ENCODE results near the gene ITFG2. TPM values are rescaled to one million over a fixed set of nuclear protein-coding genes. Genes with fewer than 3 reads are reported as not detected.

Gene ITFG2
- total RNA-seq, 1 experiment from 2014 or later, result 19.7 TPM

DNA sequence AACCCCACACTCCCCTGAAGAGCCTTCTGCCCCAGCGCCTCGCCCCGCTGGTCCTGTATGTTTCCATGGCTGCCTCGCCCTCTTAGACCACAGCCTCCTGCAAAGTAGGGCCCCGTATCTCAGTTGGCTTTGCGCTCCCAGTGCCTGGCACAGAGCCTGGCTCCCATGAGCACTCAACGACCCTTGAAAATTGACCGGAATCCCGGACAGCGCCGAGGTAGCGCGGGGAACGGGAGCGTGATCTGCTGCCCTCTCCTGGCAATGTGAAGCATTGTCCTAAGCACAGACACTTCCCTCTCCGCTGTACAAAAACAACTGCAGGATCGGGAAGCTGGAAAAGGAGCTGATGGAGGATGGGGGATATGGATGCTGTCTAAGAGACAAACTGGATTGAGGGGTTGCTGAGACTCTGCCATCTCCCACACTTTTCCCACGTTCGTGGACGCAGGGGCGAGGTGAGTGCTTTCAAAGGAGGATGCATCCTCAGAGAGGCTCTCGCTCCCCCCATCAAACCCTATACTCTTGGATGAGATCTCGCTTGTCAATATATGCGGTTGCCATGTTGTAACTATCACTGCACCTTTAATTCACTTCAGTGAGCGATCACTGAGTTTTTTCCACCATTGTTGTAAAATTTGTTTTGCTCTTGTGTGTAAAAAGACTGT lies 28.4 kb upstream of the ITFG2 start:
- H3K27ac ChIP-seq, result no peak overlapping the region
- peaks cover 42% of the 10 kb centered on the region for H3K27me3 ChIP-seq (replicated peaks)
- H3K36me3 ChIP-seq, result no peaks in the 10 kb centered on the region
- H3K4me1 ChIP-seq (replicated peaks), result peaks cover 4% of the 10 kb centered on the region
- no peak overlapping the region for H3K4me3 ChIP-seq
- H3K9me3 ChIP-seq (replicated peaks), result no peaks in the 10 kb centered on the region
- DNase-seq (ENCODE audit: low read depth in 1 of 2, low spot score in 2 of 2), result peak; percentile 56 to 67

DNA sequence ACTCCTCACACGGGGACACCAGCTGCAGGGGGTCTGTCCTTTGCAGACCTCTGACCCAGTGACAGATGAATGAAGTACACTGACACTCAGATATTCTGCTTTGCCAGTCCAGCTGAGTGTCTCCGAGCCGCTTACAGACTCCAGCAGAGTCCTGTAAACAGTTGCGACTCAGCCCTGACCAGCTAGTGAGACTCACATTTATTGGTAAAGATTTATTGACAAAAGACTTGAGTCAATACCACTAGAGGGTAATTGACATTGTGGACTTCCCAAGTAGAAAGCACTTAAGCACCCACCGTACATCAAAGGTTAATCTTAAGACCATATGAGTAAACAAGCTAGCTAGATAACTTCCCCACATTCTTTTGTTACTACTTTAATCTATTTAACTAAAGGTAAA lies 27.5 kb upstream of the ITFG2 start:
- no peak overlapping the region for H3K4me3 ChIP-seq
- H3K36me3 ChIP-seq, result no peaks in the 10 kb centered on the region
- no peaks in the 10 kb centered on the region for H3K9me3 ChIP-seq (replicated peaks)
- H3K27ac ChIP-seq, result no peak overlapping the region
- DNase-seq (ENCODE audit: low read depth in 1 of 2, low spot score in 2 of 2), result no peak
- peaks cover 4% of the 10 kb centered on the region for H3K4me1 ChIP-seq (replicated peaks)
- H3K27me3 ChIP-seq (replicated peaks), result peaks cover 34% of the 10 kb centered on the region

DNA sequence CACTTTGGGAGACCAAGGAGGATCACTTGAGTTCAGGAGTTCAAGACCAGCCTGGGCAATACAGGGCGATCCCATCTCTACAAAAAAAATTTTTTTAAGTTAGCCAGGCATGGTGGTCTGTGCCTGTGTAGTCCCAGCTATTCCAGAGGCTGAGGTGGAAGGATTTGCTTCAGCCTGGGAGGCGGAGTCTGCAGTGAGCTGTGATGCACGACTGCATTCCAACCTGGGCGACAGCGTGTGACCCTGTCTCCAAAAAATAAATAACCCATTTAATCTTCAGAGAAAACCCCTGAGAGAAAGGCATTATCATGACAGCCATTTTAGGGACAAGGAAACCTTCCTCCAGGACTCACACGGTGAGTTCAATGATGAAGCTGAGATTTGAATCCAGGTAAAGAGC lies 21.4 kb upstream of the ITFG2 start:
- Histone ChIP-seq H3K36me3 (peaks cover 10% of the 10 kb centered on the region), H3K4me1 (replicated peaks) (peaks cover 17% of the 10 kb centered on the region), H3K27me3 (replicated peaks) (peaks cover 13% of the 10 kb centered on the region), H3K27ac (no peak overlapping the region), H3K9me3 (replicated peaks) (peaks cover 6% of the 10 kb centered on the region; the same call in 1 of the 2 replicates), H3K4me3 (no peak overlapping the region)
- DNase-seq (ENCODE audit: low read depth in 1 of 2, low spot score in 2 of 2), result no peak

DNA sequence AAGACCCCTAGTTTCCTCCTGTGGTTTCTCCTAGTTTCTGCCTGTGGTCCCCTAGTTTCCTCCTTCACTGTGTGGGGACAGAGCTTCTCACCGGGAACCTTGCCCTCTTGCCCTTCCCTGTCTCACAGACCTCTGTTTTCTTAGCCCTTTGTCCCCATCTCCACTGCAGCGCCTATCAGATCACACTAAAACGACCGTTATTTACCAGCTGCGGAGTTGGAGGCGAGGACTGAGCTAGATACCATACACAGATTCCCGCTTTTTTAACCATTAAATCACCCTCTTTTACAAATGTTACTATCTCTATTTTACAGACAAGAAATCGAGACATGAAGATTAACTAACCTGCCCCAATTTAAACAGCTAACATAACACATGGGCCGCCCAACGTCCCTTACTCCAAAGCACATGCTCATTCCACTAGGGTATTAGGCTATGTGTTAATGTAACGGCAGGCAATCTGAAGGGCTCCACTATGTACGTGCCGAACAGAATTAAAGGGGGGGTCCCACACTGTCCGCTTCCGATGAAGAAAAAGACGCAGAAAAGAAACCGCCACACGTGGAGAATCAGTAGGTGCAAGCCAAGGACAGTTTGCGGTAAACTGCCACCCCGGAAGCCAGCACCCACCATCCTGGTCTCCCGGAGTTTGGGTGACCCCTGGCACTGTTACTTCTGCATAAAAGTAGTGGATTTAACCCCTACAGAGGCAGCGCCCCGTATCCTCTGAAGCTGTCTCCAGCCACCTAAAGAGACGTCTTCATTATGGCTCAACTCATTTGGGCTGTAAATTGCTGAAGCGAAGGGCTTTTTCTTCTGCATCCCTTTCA lies 19.6 kb upstream of the ITFG2 start:
- Histone ChIP-seq H3K27ac (no peak overlapping the region), H3K27me3 (replicated peaks) (peaks cover 11% of the 10 kb centered on the region), H3K9me3 (replicated peaks) (peaks cover 6% of the 10 kb centered on the region; the same call in 1 of the 2 replicates), H3K4me1 (replicated peaks) (peaks cover 27% of the 10 kb centered on the region), H3K4me3 (no peak overlapping the region), H3K36me3 (peaks cover 28% of the 10 kb centered on the region)
- no peak for DNase-seq (ENCODE audit: low read depth in 1 of 2, low spot score in 2 of 2)

DNA sequence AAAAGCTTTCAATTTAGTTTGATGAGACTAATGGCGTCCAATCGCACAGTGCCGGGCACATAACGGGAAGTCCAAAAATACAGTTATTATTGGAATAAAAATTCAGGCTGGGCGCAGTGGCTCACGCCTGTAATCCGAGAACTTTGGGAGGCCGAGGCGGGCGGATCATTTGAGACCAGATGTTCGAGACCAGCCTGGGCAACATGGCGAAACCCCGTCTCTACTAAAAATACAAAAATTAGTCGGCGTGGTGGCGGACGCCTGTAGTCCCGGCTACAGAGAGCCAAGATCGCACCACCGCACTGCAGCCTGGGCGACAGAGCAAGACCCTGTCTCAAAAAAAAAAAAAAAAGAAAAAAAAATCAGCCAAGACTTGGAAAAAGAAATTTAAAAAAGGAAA lies 18.9 kb upstream of the ITFG2 start:
- Histone ChIP-seq H3K27ac (no peak overlapping the region), H3K27me3 (replicated peaks) (peaks cover 4% of the 10 kb centered on the region), H3K36me3 (peaks cover 35% of the 10 kb centered on the region), H3K9me3 (replicated peaks) (peaks cover 6% of the 10 kb centered on the region; the same call in 1 of the 2 replicates), H3K4me1 (replicated peaks) (peaks cover 27% of the 10 kb centered on the region), H3K4me3 (no peak overlapping the region)
- no peak for DNase-seq (ENCODE audit: low read depth in 1 of 2, low spot score in 2 of 2)

DNA sequence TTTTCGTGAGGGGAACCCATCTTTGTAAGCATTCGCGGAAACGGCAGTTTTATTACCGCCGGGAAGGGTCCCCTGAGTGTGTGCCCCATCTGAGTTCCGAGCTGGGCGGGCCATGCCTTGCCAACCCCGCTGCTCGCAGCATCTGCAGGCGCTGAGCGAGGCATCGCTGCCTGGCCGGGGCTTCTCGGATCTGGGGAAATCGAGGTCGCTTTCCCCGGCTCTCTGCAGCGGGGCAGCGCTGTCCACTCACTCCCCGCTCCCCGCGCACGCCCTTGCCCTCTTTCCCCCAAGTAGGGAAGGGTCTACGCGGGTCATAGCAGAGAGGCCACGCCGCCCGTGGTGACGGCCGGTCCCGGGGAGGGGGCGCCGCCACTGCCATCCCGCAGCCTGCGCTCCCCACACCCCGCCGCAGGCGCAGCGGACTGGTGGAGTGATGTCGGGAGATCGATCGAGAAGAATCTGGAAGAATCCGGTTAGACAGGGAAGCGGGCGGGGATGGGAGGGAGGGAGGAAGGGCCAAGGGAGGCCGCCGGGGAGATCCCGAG lies 18.2 kb upstream of the ITFG2 start:
- Histone ChIP-seq H3K4me3 (peak overlapping the region; percentile 99), H3K9me3 (replicated peaks) (peaks cover 6% of the 10 kb centered on the region; the same call in 1 of the 2 replicates), H3K4me1 (replicated peaks) (peaks cover 27% of the 10 kb centered on the region), H3K36me3 (peaks cover 42% of the 10 kb centered on the region), H3K27ac (no peak overlapping the region), H3K27me3 (replicated peaks) (no peaks in the 10 kb centered on the region; the same call in 1 of the 2 replicates)
- DNase-seq (ENCODE audit: low read depth in 1 of 2, low spot score in 2 of 2), result no peak

DNA sequence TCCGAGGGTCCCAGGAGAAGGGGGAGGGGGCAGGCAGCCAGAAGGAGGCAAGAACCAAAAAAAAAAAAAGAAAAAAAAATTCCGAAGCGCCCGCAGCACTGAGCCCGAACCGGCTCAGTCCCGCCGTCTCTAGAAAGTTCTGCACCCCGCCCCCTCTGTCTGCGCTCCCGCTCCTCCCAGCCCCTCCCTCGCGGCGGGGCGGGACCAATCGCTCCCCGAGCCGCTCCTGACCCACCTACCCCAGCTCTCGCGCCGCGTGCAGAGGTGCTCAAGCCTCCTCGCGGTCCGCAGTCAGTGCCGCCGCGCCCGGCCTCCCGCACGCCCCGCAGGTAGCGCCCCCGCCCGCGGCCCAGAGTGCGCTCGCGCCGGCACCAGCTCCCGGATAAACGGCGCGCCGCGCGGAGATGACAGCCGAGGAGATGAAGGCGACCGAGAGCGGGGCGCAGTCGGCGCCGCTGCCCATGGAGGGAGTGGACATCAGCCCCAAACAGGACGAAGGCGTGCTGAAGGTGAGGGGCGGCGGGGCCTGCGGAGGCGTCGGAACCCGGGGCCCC lies 17.7 kb upstream of the ITFG2 start, which contains the start of gene FKBP4:
FKBP4 (plus strand) TSS at position 235 of the 554 bp plus-strand sequence; CDS start at position 405, 170 bp downstream.
- H3K9me3 ChIP-seq (replicated peaks), result peaks cover 6% of the 10 kb centered on the region; the same call in 1 of the 2 replicates
- peak within 1 kb of the TSS; percentile 52; the same call in 1 of the 2 replicates for H3K27ac ChIP-seq
- H3K4me3 ChIP-seq, result peak within 1 kb of the TSS; percentile 99
- peak; percentile 70 to 87 for DNase-seq (ENCODE audit: low read depth in 1 of 2, low spot score in 2 of 2)
- H3K36me3 ChIP-seq, result peaks cover 47% of the 10 kb centered on the region
- H3K4me1 ChIP-seq (replicated peaks), result peaks cover 27% of the 10 kb centered on the region
- no peaks in the 10 kb centered on the region; the same call in 1 of the 2 replicates for H3K27me3 ChIP-seq (replicated peaks)

DNA sequence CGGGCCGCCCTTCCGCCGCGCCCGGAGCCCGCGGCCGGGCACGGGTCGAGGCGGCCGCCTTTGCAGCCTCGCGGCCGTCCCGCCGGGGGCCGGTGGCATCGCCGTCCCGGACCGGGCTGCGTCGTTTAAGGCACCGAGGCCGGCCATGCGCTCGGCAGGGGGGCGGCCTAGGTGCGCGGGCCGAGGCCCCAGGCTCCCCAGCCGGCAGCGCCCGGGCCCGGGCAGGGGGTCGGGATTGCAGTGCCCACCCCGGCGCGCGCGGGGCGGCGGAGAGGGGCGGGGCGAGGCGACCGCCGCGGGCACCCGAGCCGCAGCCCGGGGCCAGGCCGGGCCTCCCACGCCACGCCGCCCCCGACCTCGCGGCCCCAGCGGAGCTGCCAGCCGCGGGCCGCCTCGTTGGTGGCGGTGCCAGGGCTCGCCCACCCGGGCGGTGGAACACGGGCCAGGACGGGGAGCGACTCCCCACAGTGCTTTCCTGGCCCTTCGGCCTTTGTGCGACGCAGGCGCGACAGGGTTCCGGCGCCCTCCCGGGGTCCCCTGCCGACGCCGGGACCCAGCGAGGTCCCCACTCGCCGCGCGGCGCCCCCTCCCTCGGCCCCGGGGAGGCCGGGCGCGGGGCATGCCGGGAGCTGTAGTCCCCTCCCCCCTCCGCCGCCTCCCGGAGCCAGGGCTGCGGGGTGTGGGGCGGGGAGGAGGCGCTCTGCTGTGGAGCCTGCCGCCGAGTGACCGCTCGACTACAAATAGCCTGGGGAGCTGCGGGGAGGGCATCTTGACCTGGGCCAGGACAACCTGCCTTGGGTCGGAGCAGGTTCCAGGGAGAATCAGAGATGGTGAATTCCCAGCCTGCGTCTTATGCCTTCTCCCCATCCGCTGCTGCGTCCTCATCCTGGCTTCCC lies 16.9 kb upstream of the ITFG2 start:
- H3K4me3 ChIP-seq, result peak overlapping the region; percentile 99
- DNase-seq (ENCODE audit: low read depth in 1 of 2, low spot score in 2 of 2), result peak; percentile 70 to 75
- peak overlapping the region; percentile 52; the same call in 1 of the 2 replicates for H3K27ac ChIP-seq
- H3K36me3 ChIP-seq, result peaks cover 54% of the 10 kb centered on the region
- H3K4me1 ChIP-seq (replicated peaks), result peaks cover 27% of the 10 kb centered on the region
- H3K9me3 ChIP-seq (replicated peaks), result peaks cover 6% of the 10 kb centered on the region; the same call in 1 of the 2 replicates
- H3K27me3 ChIP-seq (replicated peaks), result no peaks in the 10 kb centered on the region

DNA sequence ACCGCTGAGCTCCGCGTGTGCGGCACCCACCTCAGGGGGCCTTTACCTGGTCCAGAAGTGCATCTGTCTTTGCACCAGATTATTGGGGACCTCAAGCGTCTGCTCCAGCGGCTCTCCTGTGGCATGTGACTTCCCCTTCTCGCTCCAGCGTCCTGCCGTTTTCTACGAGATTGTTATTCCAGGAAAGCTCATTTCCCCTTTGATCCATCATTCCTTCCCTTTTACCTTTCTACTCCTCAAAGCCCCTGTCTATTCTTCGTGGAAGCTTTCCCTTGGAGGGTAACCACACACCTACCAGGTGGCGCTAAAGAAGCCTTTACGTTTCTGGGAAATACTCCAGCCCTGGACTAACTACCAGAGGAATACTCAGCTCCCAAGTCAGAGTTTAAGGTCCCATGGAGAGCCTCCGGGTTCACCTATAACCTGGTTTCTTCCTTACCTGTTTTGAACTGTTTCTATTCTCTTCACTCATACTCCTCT lies 16.2 kb upstream of the ITFG2 start:
- H3K4me3 ChIP-seq, result peak overlapping the region; percentile 99
- no peak overlapping the region for H3K27ac ChIP-seq
- no peaks in the 10 kb centered on the region for H3K27me3 ChIP-seq (replicated peaks)
- H3K9me3 ChIP-seq (replicated peaks), result peaks cover 6% of the 10 kb centered on the region; the same call in 1 of the 2 replicates
- DNase-seq (ENCODE audit: low read depth in 1 of 2, low spot score in 2 of 2), result no peak
- peaks cover 27% of the 10 kb centered on the region for H3K4me1 ChIP-seq (replicated peaks)
- H3K36me3 ChIP-seq, result peaks cover 61% of the 10 kb centered on the region

DNA sequence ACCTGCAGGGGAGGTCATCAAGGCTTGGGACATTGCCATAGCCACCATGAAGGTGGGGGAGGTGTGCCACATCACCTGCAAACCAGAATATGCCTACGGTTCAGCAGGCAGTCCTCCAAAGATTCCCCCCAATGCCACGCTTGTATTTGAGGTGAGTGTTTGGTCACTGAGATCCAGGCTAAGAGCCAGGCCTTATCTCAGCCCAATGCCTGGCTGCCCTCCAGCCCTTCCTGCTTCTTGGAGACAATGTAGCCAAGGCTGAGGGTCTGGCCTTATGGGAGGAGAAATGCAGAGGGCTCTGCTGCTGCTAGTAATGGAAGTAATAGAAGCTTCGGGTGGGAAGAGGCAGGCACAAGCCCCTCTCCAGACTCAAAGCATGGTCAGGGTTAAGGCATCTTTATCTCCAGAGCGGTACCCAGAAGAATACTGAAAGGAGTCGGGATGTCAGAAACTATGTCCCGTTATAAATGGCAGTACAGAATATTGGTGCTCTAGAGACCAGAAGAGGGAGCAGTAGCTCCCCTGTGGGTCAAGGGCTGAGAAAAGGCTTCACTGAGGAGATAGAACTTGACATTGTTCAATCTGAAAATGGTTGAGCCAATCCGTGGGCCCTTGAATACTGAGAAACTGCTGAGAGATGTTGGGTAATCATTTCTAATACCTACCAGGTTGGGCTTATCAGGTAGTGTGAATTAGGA lies 14.6 kb upstream of the ITFG2 start:
- no peak for DNase-seq (ENCODE audit: low read depth in 1 of 2, low spot score in 2 of 2)
- Histone ChIP-seq H3K9me3 (replicated peaks) (peaks cover 6% of the 10 kb centered on the region; the same call in 1 of the 2 replicates), H3K36me3 (peaks cover 78% of the 10 kb centered on the region), H3K27me3 (replicated peaks) (no peaks in the 10 kb centered on the region), H3K4me1 (replicated peaks) (peaks cover 27% of the 10 kb centered on the region), H3K27ac (no peak overlapping the region), H3K4me3 (no peak overlapping the region)

DNA sequence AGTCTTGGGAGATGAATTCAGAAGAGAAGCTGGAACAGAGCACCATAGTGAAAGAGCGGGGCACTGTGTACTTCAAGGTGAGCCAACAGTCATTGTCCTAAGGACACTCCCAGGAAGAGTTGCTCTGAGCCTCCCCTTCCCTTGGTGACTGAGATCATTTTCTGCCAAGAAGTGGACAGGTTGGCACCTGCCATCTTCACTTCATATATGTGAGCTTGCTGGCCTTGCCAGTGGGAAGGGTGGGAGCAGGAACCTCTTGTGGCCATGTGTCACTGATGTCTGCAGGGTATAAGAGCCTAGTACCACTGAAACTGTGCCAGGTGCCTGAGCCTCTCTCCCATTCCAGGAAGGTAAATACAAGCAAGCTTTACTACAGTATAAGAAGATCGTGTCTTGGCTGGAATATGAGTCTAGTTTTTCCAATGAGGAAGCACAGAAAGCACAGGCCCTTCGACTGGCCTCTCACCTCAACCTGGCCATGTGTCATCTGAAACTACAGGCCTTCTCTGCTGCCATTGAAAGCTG lies 12.4 kb upstream of the ITFG2 start:
- H3K27me3 ChIP-seq (replicated peaks), result no peaks in the 10 kb centered on the region
- no peak for DNase-seq (ENCODE audit: low read depth in 1 of 2, low spot score in 2 of 2)
- peaks cover under 1% of the 10 kb centered on the region; the same call in 1 of the 2 replicates for H3K9me3 ChIP-seq (replicated peaks)
- H3K27ac ChIP-seq, result no peak overlapping the region
- H3K36me3 ChIP-seq, result peaks cover 97% of the 10 kb centered on the region
- peaks cover 17% of the 10 kb centered on the region for H3K4me1 ChIP-seq (replicated peaks)
- H3K4me3 ChIP-seq, result no peak overlapping the region
